Vagina (tissue), 2 donors: Measurements from ENCODE around the gene CCDC182. TPM values are rescaled to one million over a fixed set of nuclear protein-coding genes. Genes with fewer than 3 reads are reported as not detected.

Experiments used
- DNase-seq, 2 donors: peaks; one replicate each; pipeline ENCODE4 v3.0.0-alpha.2; 2017; ENCODE audit errors: extremely low spot score in 2 of 2
- H3K27ac ChIP-seq: fragments of 200-600 bp; sonication (generic); one replicate; pipeline ENCODE4 v1.5.1; 2019
- H3K27me3 ChIP-seq: fragments of 200-600 bp; sonication (generic); one replicate; pipeline ENCODE4 v1.5.1; 2019
- H3K36me3 ChIP-seq, 2 donors: fragments of 200-600 bp; sonication (generic); one replicate each; pipeline ENCODE4 v1.5.1; 2017 to 2019
- H3K4me1 ChIP-seq: fragments of 200-600 bp; sonication (generic); one replicate; pipeline ENCODE4 v1.5.1; 2019
- H3K4me3 ChIP-seq, 2 donors: fragments of 200-600 bp; sonication (generic); 1 replicate in 1 of 2; 2 replicates in 1 of 2; pipeline ENCODE4 v1.5.1; 2016 to 2019
- H3K9me3 ChIP-seq: fragments of 200-600 bp; sonication (generic); one replicate; pipeline ENCODE4 v1.5.1; 2019
- POLR2A ChIP-seq, 2 donors: fragments of 450-650 bp; IDR thresholded peaks; one replicate each; pipeline ENCODE4 v1.6.1; 2017; ENCODE audit warnings: antibody characterized with exemption in 2 of 2, mild to moderate bottlenecking in 2 of 2, moderate library complexity in 2 of 2
- POLR2AphosphoS5 ChIP-seq, 2 donors: sonication (generic); formaldehyde crosslinking; IDR thresholded peaks; one replicate each; pipeline ENCODE4 v1.9.0; 2017; ENCODE audit warnings: antibody characterized with exemption in 2 of 2, mild to moderate bottlenecking in 2 of 2, low read depth in 1 of 2; ENCODE audit not compliant: insufficient read depth in 1 of 2
- intact Hi-C: fragments of 100-400 bp; cut with DNase I; formaldehyde crosslinking; loops from one replicate; pipeline ENCODE4 v1.15.1; 2023
- small RNA-seq: library from RNA; depleted of rRNA; stranded (forward); fragments of <200 nt; gene quantifications from one replicate; pipeline ENCODE3, GENCODE V24; 2016
- total RNA-seq: library from RNA; depleted of rRNA; stranded (reverse); fragments of >200 nt; gene quantifications from one replicate; pipeline ENCODE4 v1.2.3, GENCODE V29; 2016
- TF ChIP-seq, protein P1 (sequence below), 3 experiments: fragments of 450-650 bp in 2 of 3; fragments of 200-600 bp in 1 of 3; sonication (generic) in 1 of 3; IDR thresholded peaks; one replicate each; pipeline ENCODE4 v1.5.1; 2017 to 2019; ENCODE audit warnings: antibody characterized with exemption in 3 of 3, mild to moderate bottlenecking in 2 of 3, moderate library complexity in 2 of 3

The CCDC182 gene
- total RNA-seq, 1 donor from 2014 or later = not detected

GRCh38 chr17:57696050-57696449, 49.0 kb downstream of the CCDC182 start:
- no peaks in the 10 kb centered on the region for H3K9me3 ChIP-seq
- TF ChIP-seq POLR2A (IDR thresholded peaks at IDR 0.05) (no peak), POLR2AphosphoS5 (IDR thresholded peaks at IDR 0.05; ENCODE audit: insufficient read depth in 1 of 2, low read depth in 1 of 2) (no peak)
- TF ChIP-seq, protein P1, sequence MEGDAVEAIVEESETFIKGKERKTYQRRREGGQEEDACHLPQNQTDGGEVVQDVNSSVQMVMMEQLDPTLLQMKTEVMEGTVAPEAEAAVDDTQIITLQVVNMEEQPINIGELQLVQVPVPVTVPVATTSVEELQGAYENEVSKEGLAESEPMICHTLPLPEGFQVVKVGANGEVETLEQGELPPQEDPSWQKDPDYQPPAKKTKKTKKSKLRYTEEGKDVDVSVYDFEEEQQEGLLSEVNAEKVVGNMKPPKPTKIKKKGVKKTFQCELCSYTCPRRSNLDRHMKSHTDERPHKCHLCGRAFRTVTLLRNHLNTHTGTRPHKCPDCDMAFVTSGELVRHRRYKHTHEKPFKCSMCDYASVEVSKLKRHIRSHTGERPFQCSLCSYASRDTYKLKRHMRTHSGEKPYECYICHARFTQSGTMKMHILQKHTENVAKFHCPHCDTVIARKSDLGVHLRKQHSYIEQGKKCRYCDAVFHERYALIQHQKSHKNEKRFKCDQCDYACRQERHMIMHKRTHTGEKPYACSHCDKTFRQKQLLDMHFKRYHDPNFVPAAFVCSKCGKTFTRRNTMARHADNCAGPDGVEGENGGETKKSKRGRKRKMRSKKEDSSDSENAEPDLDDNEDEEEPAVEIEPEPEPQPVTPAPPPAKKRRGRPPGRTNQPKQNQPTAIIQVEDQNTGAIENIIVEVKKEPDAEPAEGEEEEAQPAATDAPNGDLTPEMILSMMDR (IDR thresholded peaks at IDR 0.05) = no peak
- H3K36me3 ChIP-seq = no peaks in the 10 kb centered on the region
- no peak overlapping the region for H3K4me3 ChIP-seq
- H3K27me3 ChIP-seq = no peaks in the 10 kb centered on the region
- H3K4me1 ChIP-seq = no peaks in the 10 kb centered on the region
- H3K27ac ChIP-seq = no peak overlapping the region
- no peak for DNase-seq
- intact Hi-C loops = no loop called here

Small RNAs within 50 kb of the gene (small RNA-seq; reads per million reads assigned to genes)
- gene RN7SKP94 = not detected

Other genes starting within 250 kb of the CCDC182 start
- gene MRPS23, start 104.7 kb upstream of the CCDC182 start, total RNA-seq = 6.9 TPM
- 28.7 TPM for gene CUEDC1, start 210.1 kb upstream of the CCDC182 start, total RNA-seq
- gene VEZF1, start 243.0 kb upstream of the CCDC182 start, total RNA-seq = 86.2 TPM